ENCODE results near the gene AFF3.

DNA sequence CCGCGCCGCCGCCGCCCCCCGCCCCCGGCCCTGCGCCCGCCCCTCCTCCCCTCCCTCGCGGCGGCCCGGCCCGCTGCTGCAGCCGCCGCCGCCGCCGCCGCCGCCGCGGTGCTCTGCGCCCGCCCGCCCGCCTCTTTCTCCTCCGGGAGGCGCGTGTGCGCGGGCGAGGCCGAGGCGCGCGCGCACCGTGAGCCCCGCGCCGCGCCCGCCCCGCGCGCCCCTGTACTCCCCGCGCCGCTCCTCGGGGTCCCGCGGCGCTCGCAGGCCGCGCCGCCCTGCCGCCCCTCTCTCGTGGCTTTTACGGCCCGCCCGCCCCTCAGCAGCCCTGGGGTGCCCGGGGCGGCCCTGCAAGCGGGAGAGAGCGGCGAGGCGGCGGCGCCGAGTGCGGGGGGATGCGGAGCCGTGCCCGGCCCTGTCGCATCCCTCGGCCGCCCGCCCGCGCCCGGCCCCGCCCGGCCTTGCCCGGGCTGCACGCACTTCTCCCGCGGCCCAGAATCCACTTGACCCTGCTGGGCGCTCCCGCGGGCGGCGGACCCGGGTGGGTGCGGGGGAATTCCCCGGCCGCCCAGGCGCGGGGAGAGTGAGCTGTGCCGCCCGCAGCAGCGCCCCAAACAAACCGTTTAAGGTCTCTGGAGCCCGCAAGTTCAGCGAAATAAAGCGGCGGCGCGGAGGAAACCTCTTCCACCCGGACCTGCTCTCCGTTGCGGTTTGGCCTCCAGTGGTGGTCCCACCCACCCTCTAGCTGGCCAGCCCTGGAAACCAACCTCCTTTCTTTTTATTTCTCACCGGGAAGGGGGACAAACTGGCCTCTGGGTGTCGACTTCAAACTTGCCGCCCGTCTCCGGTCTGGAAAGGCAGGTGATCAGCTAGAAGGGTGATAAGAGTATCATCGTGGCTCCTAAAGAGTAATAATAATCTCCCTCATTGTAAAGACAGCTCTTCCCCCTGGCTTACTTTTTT is 37.4 kb downstream of the AFF3 start:
- TF ChIP-seq, protein P1, sequence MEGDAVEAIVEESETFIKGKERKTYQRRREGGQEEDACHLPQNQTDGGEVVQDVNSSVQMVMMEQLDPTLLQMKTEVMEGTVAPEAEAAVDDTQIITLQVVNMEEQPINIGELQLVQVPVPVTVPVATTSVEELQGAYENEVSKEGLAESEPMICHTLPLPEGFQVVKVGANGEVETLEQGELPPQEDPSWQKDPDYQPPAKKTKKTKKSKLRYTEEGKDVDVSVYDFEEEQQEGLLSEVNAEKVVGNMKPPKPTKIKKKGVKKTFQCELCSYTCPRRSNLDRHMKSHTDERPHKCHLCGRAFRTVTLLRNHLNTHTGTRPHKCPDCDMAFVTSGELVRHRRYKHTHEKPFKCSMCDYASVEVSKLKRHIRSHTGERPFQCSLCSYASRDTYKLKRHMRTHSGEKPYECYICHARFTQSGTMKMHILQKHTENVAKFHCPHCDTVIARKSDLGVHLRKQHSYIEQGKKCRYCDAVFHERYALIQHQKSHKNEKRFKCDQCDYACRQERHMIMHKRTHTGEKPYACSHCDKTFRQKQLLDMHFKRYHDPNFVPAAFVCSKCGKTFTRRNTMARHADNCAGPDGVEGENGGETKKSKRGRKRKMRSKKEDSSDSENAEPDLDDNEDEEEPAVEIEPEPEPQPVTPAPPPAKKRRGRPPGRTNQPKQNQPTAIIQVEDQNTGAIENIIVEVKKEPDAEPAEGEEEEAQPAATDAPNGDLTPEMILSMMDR (CRISPR knock-in tag; IDR thresholded peaks at IDR 0.05), result no peak
- TF ChIP-seq ZFAT (CRISPR knock-in tag; conservative IDR thresholded peaks at IDR 0.05), result no peak
- TF ChIP-seq ZNF616 (CRISPR knock-in tag; IDR thresholded peaks at IDR 0.05; ENCODE audit: low read depth), result no peak
- TF ChIP-seq NR1H2 (CRISPR knock-in tag; IDR thresholded peaks at IDR 0.05; ENCODE audit: borderline replicate concordance, low read depth), result no peak
- no peak for TF ChIP-seq NFIC (IDR thresholded peaks at IDR 0.05; ENCODE audit: low read length)
- TF ChIP-seq EP300 (IDR thresholded peaks at IDR 0.05; ENCODE audit: low read depth in 2 of 2, low read length in 2 of 2), result no peak
- TF ChIP-seq EP300 (CRISPR knock-in tag; IDR thresholded peaks at IDR 0.05; ENCODE audit: borderline replicate concordance), result no peak
- TF ChIP-seq, protein P2, sequence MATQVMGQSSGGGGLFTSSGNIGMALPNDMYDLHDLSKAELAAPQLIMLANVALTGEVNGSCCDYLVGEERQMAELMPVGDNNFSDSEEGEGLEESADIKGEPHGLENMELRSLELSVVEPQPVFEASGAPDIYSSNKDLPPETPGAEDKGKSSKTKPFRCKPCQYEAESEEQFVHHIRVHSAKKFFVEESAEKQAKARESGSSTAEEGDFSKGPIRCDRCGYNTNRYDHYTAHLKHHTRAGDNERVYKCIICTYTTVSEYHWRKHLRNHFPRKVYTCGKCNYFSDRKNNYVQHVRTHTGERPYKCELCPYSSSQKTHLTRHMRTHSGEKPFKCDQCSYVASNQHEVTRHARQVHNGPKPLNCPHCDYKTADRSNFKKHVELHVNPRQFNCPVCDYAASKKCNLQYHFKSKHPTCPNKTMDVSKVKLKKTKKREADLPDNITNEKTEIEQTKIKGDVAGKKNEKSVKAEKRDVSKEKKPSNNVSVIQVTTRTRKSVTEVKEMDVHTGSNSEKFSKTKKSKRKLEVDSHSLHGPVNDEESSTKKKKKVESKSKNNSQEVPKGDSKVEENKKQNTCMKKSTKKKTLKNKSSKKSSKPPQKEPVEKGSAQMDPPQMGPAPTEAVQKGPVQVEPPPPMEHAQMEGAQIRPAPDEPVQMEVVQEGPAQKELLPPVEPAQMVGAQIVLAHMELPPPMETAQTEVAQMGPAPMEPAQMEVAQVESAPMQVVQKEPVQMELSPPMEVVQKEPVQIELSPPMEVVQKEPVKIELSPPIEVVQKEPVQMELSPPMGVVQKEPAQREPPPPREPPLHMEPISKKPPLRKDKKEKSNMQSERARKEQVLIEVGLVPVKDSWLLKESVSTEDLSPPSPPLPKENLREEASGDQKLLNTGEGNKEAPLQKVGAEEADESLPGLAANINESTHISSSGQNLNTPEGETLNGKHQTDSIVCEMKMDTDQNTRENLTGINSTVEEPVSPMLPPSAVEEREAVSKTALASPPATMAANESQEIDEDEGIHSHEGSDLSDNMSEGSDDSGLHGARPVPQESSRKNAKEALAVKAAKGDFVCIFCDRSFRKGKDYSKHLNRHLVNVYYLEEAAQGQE (IDR thresholded peaks at IDR 0.05; ENCODE audit: borderline replicate concordance in 1 of 2, low read depth in 1 of 2, low read length in 2 of 2), result no peak
- TF ChIP-seq, protein P3, sequence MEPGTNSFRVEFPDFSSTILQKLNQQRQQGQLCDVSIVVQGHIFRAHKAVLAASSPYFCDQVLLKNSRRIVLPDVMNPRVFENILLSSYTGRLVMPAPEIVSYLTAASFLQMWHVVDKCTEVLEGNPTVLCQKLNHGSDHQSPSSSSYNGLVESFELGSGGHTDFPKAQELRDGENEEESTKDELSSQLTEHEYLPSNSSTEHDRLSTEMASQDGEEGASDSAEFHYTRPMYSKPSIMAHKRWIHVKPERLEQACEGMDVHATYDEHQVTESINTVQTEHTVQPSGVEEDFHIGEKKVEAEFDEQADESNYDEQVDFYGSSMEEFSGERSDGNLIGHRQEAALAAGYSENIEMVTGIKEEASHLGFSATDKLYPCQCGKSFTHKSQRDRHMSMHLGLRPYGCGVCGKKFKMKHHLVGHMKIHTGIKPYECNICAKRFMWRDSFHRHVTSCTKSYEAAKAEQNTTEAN (CRISPR knock-in tag; conservative IDR thresholded peaks at IDR 0.05), result no peak
- TF ChIP-seq, protein P4, sequence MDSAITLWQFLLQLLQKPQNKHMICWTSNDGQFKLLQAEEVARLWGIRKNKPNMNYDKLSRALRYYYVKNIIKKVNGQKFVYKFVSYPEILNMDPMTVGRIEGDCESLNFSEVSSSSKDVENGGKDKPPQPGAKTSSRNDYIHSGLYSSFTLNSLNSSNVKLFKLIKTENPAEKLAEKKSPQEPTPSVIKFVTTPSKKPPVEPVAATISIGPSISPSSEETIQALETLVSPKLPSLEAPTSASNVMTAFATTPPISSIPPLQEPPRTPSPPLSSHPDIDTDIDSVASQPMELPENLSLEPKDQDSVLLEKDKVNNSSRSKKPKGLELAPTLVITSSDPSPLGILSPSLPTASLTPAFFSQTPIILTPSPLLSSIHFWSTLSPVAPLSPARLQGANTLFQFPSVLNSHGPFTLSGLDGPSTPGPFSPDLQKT (CRISPR knock-in tag; IDR thresholded peaks at IDR 0.05; ENCODE audit: borderline replicate concordance), result no peak
- no peak for TF ChIP-seq MEF2D (CRISPR knock-in tag; IDR thresholded peaks at IDR 0.05)
- TF ChIP-seq SOX6 (IDR thresholded peaks at IDR 0.05), result no peak
- TF ChIP-seq SOX6 (CRISPR knock-in tag; IDR thresholded peaks at IDR 0.05), result no peak
- no peak for TF ChIP-seq JUND (CRISPR knock-in tag; IDR thresholded peaks at IDR 0.05)
- TF ChIP-seq ZNF607 (CRISPR knock-in tag; IDR thresholded peaks at IDR 0.05; ENCODE audit: borderline replicate concordance), result no peak
- no peak for TF ChIP-seq MAFF (IDR thresholded peaks at IDR 0.05; ENCODE audit: low read depth, low read length)

All from HepG2 (cell line).